Cardiac fibroblast (primary cell): ENCODE results near the gene DQX1.

Experiments
- DNase-seq, 2 donors: peaks; one replicate each; pipeline versions ENCODE4 v3.0.0 to v3.0.0-alpha.2; 2010; ENCODE audit warnings: low read depth in 2 of 2
- H3K4me3 ChIP-seq, 2 donors: replicated peaks in 1 of 2; 1 replicate in 1 of 2; 2 replicates in 1 of 2; pipeline ENCODE4 v1.5.1; 2011; ENCODE audit warnings: low read depth in 2 of 2, low read length in 2 of 2, mild to moderate bottlenecking in 2 of 2, moderate library complexity in 1 of 2
- CTCF ChIP-seq: IDR thresholded peaks from one replicate; pipeline ENCODE4 v1.5.1; 2011; ENCODE audit warnings: low read depth, mild to moderate bottlenecking, low read length, inconsistent platforms

DQX1 gene

GRCh38 chr2:74515981-74516633 lies 9.9 kb downstream of the DQX1 start:
- peak overlapping the region in 1 of 2 donors; percentile 24 for H3K4me3 ChIP-seq
- TF ChIP-seq CTCF, result no peak
- DNase-seq, result peak; percentile 56 to 59

GRCh38 chr2:74515271-74515980 lies 10.6 kb downstream of the DQX1 start:
- TF ChIP-seq CTCF, result no peak
- H3K4me3 ChIP-seq, result no peak overlapping the region
- DNase-seq, result no peak

- no peak for DNase-seq
- H3K4me3 ChIP-seq, result no peak within 1 kb of the TSS
- TF ChIP-seq CTCF, result no peak
These were observed 11.4 kb downstream of the DQX1 start, which contains the start of gene TLX2 for GRCh38 chr2:74514368-74515270. Gene TLX2 (plus strand): TSS chr2:74514450. CDS start chr2:74514807, 357 bp downstream.

GRCh38 chr2:74513605-74514367 lies 12.2 kb downstream of the DQX1 start:
- TF ChIP-seq CTCF, result no peak
- H3K4me3 ChIP-seq, result no peak overlapping the region
- DNase-seq, result no peak

- H3K4me3 ChIP-seq, result no peak overlapping the region
- TF ChIP-seq CTCF, result no peak
- no peak for DNase-seq
These were observed 13.1 kb downstream of the DQX1 start for GRCh38 chr2:74512744-74513604.
